Measurements from ENCODE around the gene CCL21.
"Not testable (repeated sequence)": the region's sequence is repeated elsewhere in the genome, so short reads cannot be mapped to it uniquely, and the experiment has no call there.

CCL21 gene

GRCh38 chr9:34710023-34710422, at the start of gene CCL21:
CCL21 (minus strand) TSS chr9:34710136; CDS start chr9:34710066, 70 bp downstream.
- no peak for DNase-seq (ENCODE audit: low spot score)
- no peak for FAIRE-seq

- DNase-seq (ENCODE audit: low spot score) (no peak), FAIRE-seq (peak; percentile 40)
These were observed 49.6 kb upstream of the CCL21 start for GRCh38 chr9:34759432-34760134.

DNA sequence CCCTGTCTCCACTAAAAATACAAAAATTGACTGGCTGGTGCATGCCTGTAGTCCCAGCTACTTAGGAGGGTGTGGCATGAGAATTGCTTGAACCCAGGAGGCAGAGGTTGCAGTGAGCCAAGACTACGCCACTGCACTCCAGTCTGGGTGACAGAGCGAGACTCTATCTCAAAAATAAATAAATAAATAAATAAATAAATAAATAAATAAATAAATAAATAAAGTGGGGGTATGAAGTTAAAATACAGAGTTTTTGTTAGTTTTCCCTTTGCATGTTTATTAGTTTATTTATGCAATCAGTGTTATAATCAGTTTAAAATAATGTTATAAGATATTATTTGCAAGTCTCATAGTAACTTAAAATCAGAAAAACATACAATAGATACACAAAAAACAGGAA, 40.4 kb upstream of the CCL21 start:
- DNase-seq (ENCODE audit: low spot score); FAIRE-seq: not testable (repeated sequence)

DNA sequence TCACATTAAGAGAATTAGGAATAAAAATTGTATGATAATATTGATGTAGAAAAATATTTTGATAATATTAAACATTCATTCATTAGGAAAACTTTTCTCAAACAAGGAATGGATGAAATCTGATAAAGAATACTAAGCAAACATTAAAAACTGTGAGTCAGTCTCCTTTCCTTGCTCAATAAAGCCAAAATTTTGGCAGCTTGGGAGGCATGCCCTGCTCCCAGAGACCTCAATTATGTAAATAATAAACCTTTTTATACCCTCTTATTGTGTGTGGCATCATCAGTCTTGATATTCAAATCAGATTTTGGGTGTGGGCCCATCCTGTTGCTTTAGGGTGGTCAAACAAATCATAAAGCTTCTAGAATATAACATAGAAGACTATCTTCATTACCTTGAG, 36.6 kb upstream of the CCL21 start:
- FAIRE-seq = no peak

GRCh38 chr9:34744295-34745221, 34.6 kb upstream of the CCL21 start:
- DNase-seq (ENCODE audit: low spot score) = peak; percentile 70

More for the DNA sequence above, 36.6 kb upstream of the CCL21 start:
- DNase-seq (ENCODE audit: low spot score) = no peak

DNA sequence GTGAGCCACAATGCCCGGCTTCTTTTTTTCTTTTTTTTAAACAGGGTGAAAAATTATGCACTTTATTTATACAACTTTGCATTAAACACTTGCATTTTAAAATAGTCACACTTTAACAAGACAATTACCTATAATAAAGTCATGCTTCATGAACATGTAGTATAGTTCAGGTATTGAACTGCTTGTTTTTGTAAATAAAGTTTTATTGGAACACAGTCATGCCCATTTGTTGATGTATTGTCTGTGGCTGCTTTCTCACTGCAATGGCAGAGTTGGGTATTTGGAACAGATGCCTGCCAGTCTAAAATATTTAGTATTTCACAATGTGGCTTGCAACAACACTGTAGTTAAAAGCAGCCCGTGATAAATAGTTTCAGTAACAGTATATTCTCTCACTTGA, 32.8 kb upstream of the CCL21 start:
- DNase-seq (ENCODE audit: low spot score) (no peak), FAIRE-seq (no peak)

More at GRCh38 chr9:34744295-34745221, 34.6 kb upstream of the CCL21 start:
- FAIRE-seq = no peak

DNA sequence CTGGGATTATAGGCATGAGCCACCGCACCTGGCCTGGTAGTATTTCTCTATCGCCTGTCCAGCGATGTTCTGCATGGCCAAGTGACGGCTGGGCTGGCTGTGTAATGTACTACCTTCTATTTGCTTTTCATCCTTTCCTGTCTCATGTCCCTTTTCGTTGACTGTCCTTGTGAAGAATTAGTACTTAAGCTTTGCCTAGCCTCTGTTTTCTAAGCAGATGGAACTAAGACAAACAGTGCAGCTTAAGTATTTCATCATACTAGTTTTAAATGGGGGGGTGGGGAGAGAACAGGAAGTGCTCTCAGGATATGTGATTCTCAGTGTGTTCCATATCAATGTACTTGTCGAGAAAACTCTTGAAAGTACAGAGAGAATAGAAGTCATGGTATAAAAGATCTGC, 31.7 kb upstream of the CCL21 start:
- DNase-seq (ENCODE audit: low spot score) = no peak
- no peak for FAIRE-seq

DNA sequence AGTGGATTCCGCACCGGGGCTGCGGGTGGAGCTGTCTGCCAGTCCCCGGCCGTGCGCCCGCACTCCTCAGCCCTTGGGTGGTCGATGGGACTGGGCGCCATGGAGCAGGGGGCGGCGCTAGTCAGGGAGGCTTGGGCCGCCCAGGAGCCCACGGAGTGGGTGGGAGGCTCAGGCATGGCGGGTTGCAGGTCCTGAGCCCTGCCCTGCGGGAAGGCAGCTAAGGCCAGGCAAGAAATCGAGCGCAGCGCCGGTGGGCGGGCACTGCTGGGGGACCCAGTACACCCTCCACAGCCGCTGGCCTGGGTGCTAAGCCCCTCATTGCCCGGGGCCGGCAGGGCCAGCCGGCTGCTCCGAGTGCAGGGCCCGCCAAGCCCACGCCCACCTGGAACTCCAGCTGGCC, 30.2 kb upstream of the CCL21 start:
- FAIRE-seq; DNase-seq (ENCODE audit: low spot score): not testable (repeated sequence)

DNA sequence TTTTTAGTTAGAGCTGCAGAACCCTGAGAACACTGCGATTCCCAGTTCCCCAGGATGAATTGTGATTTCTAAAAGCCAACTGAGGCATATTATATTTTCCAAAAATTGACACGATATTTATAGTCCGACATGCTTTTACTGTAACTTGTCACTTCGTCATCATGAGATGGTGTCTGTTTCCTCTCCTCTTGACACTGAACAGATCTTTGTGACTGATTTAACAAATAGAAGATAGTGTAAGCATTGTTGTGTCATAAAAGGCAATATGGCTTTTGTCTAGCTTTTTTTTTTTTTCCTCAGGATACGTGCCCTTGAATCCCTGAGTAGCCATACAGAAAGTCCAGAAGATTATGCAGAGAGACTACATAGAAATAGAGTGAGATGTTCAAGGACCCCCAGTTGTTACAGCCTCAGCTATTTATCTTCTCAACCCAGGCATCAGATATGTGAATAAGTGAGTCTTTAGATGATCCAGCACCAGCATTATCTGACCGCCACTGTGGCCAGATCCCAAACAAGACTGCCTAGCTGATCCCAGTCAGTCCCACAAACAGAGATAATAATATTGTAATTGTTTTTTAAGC, 27.8 kb upstream of the CCL21 start:
- FAIRE-seq = no peak
- DNase-seq (ENCODE audit: low spot score) = no peak

- DNase-seq (ENCODE audit: low spot score) (no peak), FAIRE-seq (no peak)
These were observed 24.8 kb upstream of the CCL21 start for GRCh38 chr9:34734720-34735119.

DNA sequence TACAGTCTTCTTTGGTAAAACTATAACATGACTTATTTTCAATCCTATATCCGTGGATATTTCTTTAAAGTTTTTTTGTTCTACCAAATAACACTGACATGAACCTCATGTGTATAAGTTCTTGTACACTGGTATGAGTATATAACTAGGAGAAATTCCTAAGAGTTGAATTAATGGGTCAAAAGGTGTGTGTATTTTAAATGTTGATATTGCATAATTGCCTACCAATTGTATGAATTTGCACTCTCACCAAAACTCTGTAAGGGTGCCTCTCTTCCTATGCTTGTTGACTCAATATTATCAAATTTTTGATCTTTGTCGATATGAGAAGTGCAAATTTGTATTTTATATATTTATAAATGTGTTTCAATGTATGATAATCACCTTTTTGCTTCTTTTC, 22.9 kb upstream of the CCL21 start:
- DNase-seq (ENCODE audit: low spot score) (no peak), FAIRE-seq (no peak)

- DNase-seq (ENCODE audit: low spot score) = no peak
- FAIRE-seq = no peak
These were observed 22.5 kb upstream of the CCL21 start for GRCh38 chr9:34732478-34732877.

GRCh38 chr9:34723141-34723540, 13.2 kb upstream of the CCL21 start:
- DNase-seq (ENCODE audit: low spot score) = no peak
- FAIRE-seq = no peak

DNA sequence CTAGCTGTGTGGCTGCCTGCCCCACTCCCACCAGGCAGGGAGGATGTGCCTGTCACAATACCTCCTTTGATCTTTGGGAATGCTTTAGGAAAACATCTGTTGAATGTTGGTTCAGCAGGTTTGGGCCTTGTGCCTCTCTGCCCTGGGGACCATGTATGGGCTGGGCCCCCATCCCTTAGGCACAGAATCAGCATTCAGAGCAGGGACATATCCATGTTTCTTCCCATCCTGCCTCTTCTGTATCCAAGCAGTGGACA, 9.8 kb upstream of the CCL21 start:
- DNase-seq (ENCODE audit: low spot score) = not testable (repeated sequence)
- peak; percentile 81 for FAIRE-seq

DNA sequence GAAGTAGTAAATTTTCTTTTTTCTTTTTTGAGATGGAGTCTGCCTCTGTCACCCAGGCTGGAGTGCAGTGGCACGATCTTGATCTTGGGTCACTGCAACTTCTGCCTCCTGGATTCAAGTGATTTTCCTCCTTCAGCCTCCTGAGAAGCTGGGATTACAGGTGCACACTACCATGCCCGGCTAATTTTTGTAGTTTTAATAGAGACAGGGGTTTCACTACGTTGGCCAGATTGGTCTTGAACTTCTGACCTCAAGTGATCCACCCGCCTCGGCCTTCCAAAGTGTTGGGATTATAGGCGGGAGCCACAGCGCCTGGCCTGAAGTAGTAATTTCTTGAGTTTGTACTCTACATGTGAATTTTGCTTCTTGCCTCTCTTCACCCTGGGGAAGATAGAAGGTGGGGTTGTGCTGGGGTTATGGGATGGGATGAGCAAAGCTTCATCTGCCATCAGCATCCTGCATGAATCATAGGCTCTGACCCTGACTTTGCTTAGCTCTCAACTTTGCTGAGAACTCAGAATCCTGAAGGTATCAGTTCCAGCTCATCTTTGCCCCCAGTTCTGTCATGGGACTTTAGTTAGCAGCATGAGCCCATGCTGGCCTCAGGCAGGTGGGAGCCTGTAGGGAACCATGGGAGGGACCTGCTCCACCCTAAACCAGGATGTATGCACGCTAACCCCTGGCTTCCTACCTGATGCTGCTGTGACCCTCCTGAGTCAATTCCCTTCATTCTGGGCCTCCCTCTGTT, 9.3 kb upstream of the CCL21 start:
- DNase-seq (ENCODE audit: low spot score) (no peak), FAIRE-seq (no peak)

GRCh38 chr9:34717996-34718614, 8.2 kb upstream of the CCL21 start:
- DNase-seq (ENCODE audit: low spot score) (no peak), FAIRE-seq (no peak)

GRCh38 chr9:34716711-34717110, 6.8 kb upstream of the CCL21 start:
- DNase-seq (ENCODE audit: low spot score) = no peak
- FAIRE-seq = no peak

- no peak for DNase-seq (ENCODE audit: low spot score)
These were observed 5.8 kb upstream of the CCL21 start for GRCh38 chr9:34715639-34716215.

GRCh38 chr9:34714007-34714406, 4.1 kb upstream of the CCL21 start:
- DNase-seq (ENCODE audit: low spot score) (no peak), FAIRE-seq (no peak)

More at GRCh38 chr9:34715639-34716215, 5.8 kb upstream of the CCL21 start:
- FAIRE-seq = no peak

DNA sequence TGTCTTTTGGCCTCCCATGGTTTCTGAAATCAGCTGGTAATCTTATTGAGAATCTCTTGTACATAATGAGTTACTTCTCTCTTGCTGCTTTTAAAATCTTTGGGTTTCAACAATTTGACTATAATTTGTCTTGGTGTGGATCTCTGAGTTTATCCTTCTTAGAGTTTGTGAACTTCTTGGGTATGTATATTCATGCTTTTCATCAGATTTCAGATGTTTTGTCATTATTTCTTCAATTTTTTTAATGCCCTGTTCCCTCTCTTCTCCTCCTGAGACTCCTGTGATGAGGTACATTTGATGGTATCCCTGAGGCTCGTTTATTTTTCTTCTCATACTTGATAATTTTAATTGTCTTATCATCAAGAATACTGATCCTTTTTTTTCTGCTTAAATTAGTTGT, 2.2 kb upstream of the CCL21 start:
- no peak for FAIRE-seq

More for the DNA sequence above, 2.2 kb upstream of the CCL21 start:
- no peak for DNase-seq (ENCODE audit: low spot score)

Measured in urothelium cell line (cell line).